Choroid plexus epithelial cell (primary cell): Measurements from ENCODE around the gene TNNT3.

Experiments used
- DNase-seq: peaks from one replicate; pipeline ENCODE4 v3.0.0-alpha.2; 2010; ENCODE audit warnings: low read depth
- H3K4me3 ChIP-seq: 2 replicates; pipeline ENCODE4 v1.5.1; 2011; ENCODE audit warnings: low read depth, mild to moderate bottlenecking, control low read depth, low read length, moderate library complexity
- TF ChIP-seq, protein P1 (sequence below): conservative IDR thresholded peaks from 2 replicates; pipeline ENCODE4 v1.5.1; 2011; ENCODE audit warnings: low read depth, mild to moderate bottlenecking, control low read depth, inconsistent platforms, low read length, moderate library complexity

The TNNT3 gene

DNA sequence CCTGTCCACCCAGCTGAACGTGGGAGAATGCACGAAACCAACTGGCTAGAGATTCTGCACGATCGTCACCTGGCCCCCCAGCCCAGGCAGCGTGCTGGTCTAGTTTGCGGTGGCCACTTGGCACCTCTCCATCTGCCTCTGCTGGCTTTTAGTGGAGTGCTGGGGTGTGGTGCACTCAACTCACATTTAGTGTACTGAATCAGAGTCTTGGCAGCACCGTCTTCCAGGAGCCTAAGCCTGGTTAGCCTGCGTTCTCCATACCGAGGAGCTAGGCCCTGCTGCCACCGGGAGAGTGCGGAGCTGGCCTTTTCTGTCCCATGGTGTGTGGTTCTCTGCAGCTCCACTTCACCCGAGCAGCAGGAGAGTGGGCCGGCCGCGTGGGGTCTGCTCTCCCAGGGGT lies 30.4 kb downstream of the TNNT3 start:
- TF ChIP-seq, protein P1, sequence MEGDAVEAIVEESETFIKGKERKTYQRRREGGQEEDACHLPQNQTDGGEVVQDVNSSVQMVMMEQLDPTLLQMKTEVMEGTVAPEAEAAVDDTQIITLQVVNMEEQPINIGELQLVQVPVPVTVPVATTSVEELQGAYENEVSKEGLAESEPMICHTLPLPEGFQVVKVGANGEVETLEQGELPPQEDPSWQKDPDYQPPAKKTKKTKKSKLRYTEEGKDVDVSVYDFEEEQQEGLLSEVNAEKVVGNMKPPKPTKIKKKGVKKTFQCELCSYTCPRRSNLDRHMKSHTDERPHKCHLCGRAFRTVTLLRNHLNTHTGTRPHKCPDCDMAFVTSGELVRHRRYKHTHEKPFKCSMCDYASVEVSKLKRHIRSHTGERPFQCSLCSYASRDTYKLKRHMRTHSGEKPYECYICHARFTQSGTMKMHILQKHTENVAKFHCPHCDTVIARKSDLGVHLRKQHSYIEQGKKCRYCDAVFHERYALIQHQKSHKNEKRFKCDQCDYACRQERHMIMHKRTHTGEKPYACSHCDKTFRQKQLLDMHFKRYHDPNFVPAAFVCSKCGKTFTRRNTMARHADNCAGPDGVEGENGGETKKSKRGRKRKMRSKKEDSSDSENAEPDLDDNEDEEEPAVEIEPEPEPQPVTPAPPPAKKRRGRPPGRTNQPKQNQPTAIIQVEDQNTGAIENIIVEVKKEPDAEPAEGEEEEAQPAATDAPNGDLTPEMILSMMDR, result no peak
- no peak for DNase-seq
- no peak overlapping the region for H3K4me3 ChIP-seq

DNA sequence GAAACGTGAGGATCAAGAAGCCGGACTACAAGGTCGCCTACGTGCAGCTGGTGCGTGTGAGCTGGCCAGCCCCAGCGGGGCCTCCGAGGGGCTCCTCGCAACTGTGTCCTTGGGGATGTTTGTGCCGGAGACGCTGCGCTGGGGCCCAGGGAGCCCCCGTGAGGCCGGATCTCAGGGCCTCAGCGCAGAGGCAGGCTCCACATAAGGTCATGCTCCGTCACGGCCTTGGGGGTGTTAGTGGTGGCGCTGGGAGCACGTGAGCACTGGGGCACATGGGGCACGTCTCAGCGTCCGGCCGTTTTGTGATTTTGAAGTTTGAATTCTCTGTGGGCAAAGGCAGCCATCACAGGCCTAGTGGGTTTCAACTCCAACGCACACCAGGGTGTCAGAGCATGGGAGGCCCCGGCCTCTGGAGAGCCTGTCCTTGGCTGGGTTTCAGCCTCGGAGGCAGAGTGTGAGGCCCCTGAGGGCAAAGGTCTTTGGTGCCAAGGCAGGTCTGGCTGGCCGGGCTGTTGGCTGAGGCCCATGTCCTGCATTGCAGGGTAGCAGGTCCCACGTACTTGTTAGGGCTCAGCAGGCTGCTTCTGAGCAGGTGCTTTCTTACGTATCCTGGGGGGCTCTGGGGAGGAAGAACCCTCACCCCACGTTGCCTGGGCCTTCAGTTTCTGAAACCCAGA lies 33.4 kb downstream of the TNNT3 start:
- no peak for DNase-seq
- TF ChIP-seq, protein P1, result no peak
- H3K4me3 ChIP-seq, result no peak overlapping the region

DNA sequence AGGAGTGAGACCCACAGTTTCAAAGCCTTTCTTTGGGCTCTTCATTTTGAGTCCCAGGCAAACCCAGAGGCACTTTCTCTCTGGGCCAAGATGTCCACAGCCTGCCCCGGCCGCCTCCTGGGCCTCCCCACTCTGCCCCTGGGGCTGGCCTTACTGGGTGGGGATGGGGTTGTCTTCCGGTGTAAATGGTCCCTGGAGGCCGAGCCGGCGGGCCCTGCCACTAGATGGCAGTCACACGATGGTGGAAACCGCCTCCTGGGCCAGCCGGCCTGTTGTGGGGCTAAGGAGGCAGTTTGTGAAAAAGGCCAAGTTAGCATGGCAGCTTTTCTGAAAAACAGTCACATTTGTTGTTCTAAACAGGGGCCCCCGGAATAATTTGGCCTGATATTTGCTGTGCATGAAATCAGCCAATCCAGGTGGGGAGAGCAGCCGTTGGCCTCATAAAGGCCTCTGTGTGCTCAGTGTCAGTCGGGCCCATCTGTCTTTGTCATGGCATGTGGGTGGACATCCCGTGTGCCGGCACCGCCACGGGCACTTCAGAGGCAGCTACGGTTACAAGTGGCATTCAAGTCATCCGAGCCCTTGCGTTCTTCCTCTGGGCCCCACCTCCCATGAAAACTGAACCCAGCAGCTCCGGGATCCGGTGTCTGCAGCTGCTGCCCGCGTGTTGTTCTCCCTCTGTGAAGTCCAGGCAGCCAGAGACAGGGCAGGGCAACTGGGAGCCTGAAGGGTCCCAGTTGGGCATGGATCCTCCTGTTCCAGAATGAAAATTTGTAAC lies 34.2 kb downstream of the TNNT3 start:
- TF ChIP-seq, protein P1, result no peak
- DNase-seq, result no peak
- no peak overlapping the region for H3K4me3 ChIP-seq

DNA sequence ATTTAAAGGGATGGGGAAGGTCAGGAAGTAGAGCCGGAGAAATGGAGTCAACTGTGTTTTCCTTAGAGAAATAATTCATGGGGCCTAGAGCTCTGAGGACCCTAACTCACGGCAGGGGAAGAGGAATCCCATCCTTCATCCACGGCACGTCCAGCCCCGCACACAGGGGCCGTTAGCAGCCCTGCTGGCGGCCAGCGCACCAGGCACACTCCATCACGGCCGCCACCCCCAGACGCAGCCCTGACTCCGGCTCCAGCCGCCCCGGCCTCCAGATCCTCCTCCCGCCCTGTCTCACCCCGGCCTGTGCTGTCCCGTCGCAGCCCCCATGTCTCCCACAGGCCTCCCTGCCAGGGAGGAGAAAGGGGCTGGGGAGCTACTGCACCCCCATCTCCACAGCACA lies 38.9 kb downstream of the TNNT3 start:
- TF ChIP-seq, protein P1, result no peak
- H3K4me3 ChIP-seq, result no peak overlapping the region
- DNase-seq, result no peak

DNA sequence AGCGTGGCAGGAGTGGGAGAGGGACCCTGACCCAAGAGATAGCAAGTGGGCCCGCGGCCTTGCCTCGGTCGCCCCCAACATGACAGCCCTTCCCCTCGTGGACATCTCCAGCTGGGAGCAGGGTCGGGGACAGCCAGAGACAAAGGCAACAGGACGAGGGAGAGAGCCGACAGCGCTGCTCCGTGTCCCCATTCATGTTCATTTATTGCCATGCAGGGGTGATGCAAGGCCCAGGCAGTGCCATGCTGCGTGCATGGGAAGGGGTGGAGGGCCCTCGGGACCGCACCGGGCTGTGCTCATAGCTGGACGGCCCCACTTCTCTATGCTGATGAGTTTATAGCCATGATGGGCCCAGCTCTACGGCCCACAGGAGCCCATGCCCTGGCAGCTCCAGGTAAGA lies 40.3 kb downstream of the TNNT3 start:
- H3K4me3 ChIP-seq, result no peak overlapping the region
- DNase-seq, result no peak
- TF ChIP-seq, protein P1, result no peak

DNA sequence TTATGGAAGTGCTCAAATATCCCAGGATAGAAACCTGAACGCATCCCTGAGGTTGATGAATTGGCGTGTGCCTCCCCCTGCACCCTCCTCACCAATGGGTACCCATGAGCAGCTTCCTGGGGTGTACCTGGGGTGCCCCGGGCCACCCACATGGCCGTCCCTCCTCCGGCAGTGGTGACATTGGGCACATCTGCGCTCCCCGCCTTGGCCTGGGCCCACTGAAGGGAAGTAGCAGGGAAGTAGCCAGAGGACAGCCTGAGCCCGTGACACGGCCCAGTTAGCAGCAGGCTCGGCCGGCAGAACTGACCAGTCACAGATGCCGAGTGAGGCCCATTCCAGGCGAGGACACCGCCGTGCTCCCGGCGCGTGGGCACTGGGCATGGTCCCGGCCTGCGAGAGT lies 44.4 kb downstream of the TNNT3 start:
- no peak for DNase-seq
- H3K4me3 ChIP-seq, result no peak overlapping the region
- TF ChIP-seq, protein P1, result no peak
